ENCODE data around the gene VRK1.

- TF ChIP-seq CTCF (IDR thresholded peaks at IDR 0.05; ENCODE audit: low read depth, low read length, missing input control), result no peak
- no peak for TF ChIP-seq REST (IDR thresholded peaks at IDR 0.05)
- TF ChIP-seq RAD21 (IDR thresholded peaks at IDR 0.05), result no peak
- TF ChIP-seq JUND (IDR thresholded peaks at IDR 0.05), result no peak
- TF ChIP-seq NR2F2 (IDR thresholded peaks at IDR 0.05), result no peak
- TF ChIP-seq FOXA2 (IDR thresholded peaks at IDR 0.05), result no peak
- no peak for TF ChIP-seq TAF1 (conservative IDR thresholded peaks at IDR 0.05)
- no peak for TF ChIP-seq ZBTB33 (IDR thresholded peaks at IDR 0.05)
These were observed 114.4 kb downstream of the VRK1 start for GRCh38 chr14:96911499-96912149.

Measured in liver (tissue), 3 donors.